HEK293 (cell line): ENCODE measurements around the gene PRAMEF15.
"Not testable (repeated sequence)": the region's sequence is repeated elsewhere in the genome, so short reads cannot be mapped to it uniquely, and the experiment has no call there.

Experiments
- CTCF ChIP-seq: fragments of 450-650 bp; formaldehyde crosslinking; IDR thresholded peaks from 2 replicates; pipeline ENCODE4 v1.5.1; 2016; ENCODE audit warnings: missing biosample characterization, missing genetic modification characterization
- YY1 ChIP-seq: fragments of 450-650 bp; formaldehyde crosslinking; IDR thresholded peaks from 2 replicates; pipeline ENCODE4 v1.5.1; 2018; ENCODE audit warnings: missing biosample characterization, missing genetic modification characterization
- ZBTB7A ChIP-seq: fragments of 450-650 bp; formaldehyde crosslinking; IDR thresholded peaks from 2 replicates; pipeline ENCODE4 v1.5.1; 2016; ENCODE audit warnings: low read depth, missing biosample characterization, missing genetic modification characterization
- ZBTB8A ChIP-seq: fragments of 450-650 bp; formaldehyde crosslinking; IDR thresholded peaks from 2 replicates; pipeline ENCODE4 v1.5.1; 2016; ENCODE audit warnings: missing biosample characterization, missing genetic modification characterization
- ZNF174 ChIP-seq: fragments of 450-650 bp; formaldehyde crosslinking; IDR thresholded peaks from 2 replicates; pipeline ENCODE4 v1.5.0; 2017; ENCODE audit warnings: missing biosample characterization, mild to moderate bottlenecking, missing genetic modification characterization
- ZNF274 ChIP-seq, 2 experiments: fragments of 200-500 bp in 1 of 2; fragments of 450-650 bp in 1 of 2; sonication (Bioruptor generic) in 1 of 2; formaldehyde crosslinking in 1 of 2; IDR thresholded peaks; 2 replicates each; pipeline versions ENCODE4 v1.5.1 to v1.6.1; 2014 to 2016; ENCODE audit warnings: borderline replicate concordance in 1 of 2, inconsistent platforms in 1 of 2, low read length in 1 of 2, missing biosample characterization in 1 of 2, missing genetic modification characterization in 1 of 2
- ZNF510 ChIP-seq: fragments of 450-650 bp; formaldehyde crosslinking; IDR thresholded peaks from 2 replicates; pipeline ENCODE4 v1.5.1; 2018; ENCODE audit warnings: mild to moderate bottlenecking, missing genetic modification characterization, missing biosample characterization; ENCODE audit not compliant: insufficient replicate concordance
- ZNF544 ChIP-seq: fragments of 450-650 bp; formaldehyde crosslinking; IDR thresholded peaks from 2 replicates; pipeline ENCODE4 v1.5.0; 2017; ENCODE audit warnings: missing biosample characterization, missing genetic modification characterization
- ZNF610 ChIP-seq: fragments of 450-650 bp; formaldehyde crosslinking; IDR thresholded peaks from 2 replicates; pipeline ENCODE4 v1.5.1; 2016; ENCODE audit warnings: missing biosample characterization, missing genetic modification characterization, borderline replicate concordance
- ZNF704 ChIP-seq: fragments of 450-650 bp; formaldehyde crosslinking; IDR thresholded peaks from 2 replicates; pipeline ENCODE4 v1.5.1; 2016; ENCODE audit warnings: missing biosample characterization, missing genetic modification characterization
- ZNF792 ChIP-seq: fragments of 450-650 bp; formaldehyde crosslinking; IDR thresholded peaks from 2 replicates; pipeline ENCODE4 v1.5.1; 2016; ENCODE audit warnings: missing biosample characterization, missing genetic modification characterization
- ZNF830 ChIP-seq: fragments of 450-650 bp; IDR thresholded peaks from 2 replicates; pipeline ENCODE4 v1.5.0; 2018; ENCODE audit warnings: missing biosample characterization, missing genetic modification characterization, low read depth, mild to moderate bottlenecking, moderate library complexity

- TF ChIP-seq ZBTB8A (tag by site-specific recombination); CTCF (tag by site-specific recombination); ZNF792; ZNF610 (tag by site-specific recombination); YY1 (tag by site-specific recombination); ZNF544 (tag by site-specific recombination); ZNF704; ZNF510 (tag by site-specific recombination); ZNF174 (tag by site-specific recombination); ZNF830; ZNF274 (IDR thresholded peaks at IDR 0.05; ENCODE audit: low read length); ZNF274 (tag by site-specific recombination; IDR thresholded peaks at IDR 0.05; ENCODE audit: borderline replicate concordance); ZBTB7A (tag by site-specific recombination): not testable (repeated sequence)
Observed at GRCh38 chr1:13302197-13302596, 13.2 kb upstream of the PRAMEF15 start.
